Stomach (tissue), 9 donors: ENCODE data around the gene ATP2B2. TPM values are rescaled to one million over a fixed set of nuclear protein-coding genes. Genes with fewer than 3 reads are reported as not detected.

Experiments used
- DNase-seq, 2 donors: peaks; one replicate each; pipeline versions ENCODE4 v3.0.0 to v3.0.0-alpha.2; 2013 to 2019
- H3K27ac ChIP-seq, 5 donors: fragments of 200-600 bp in 4 of 5; sonication (generic) in 4 of 5; one replicate each; pipeline ENCODE4 v1.5.1; 2013 to 2019; ENCODE audit warnings: mild to moderate bottlenecking in 1 of 5, moderate library complexity in 1 of 5
- H3K27me3 ChIP-seq, 3 donors: fragments of 200-600 bp; sonication (generic); one replicate each; pipeline ENCODE4 v1.5.1; 2017 to 2019; ENCODE audit warnings: mixed run types in 1 of 3
- H3K36me3 ChIP-seq, 4 donors: fragments of 200-600 bp; sonication (generic); 1 replicate in 3 of 4; 2 replicates in 1 of 4; pipeline ENCODE4 v1.5.1; 2016 to 2019
- H3K4me1 ChIP-seq, 4 donors: fragments of 200-600 bp; sonication (generic); one replicate each; pipeline ENCODE4 v1.5.1; 2016 to 2019
- H3K4me3 ChIP-seq, 4 donors: fragments of 200-600 bp; sonication (generic) in 3 of 4; one replicate each; pipeline ENCODE4 v1.5.1; 2016 to 2019; ENCODE audit warnings: mild to moderate bottlenecking in 1 of 4
- H3K9me3 ChIP-seq, 4 donors: fragments of 200-600 bp; sonication (generic); one replicate each; pipeline ENCODE4 v1.5.1; 2016 to 2019
- EP300 ChIP-seq: sonication (generic); formaldehyde crosslinking; IDR thresholded peaks from one replicate; pipeline ENCODE4 v1.6.1; 2017; ENCODE audit warnings: antibody characterized with exemption
- POLR2A ChIP-seq, 4 donors: fragments of 450-650 bp; IDR thresholded peaks; one replicate each; pipeline ENCODE4 v1.6.1; 2016; ENCODE audit warnings: antibody characterized with exemption in 4 of 4, control low read depth in 2 of 4, mild to moderate bottlenecking in 1 of 4, moderate library complexity in 1 of 4
- POLR2AphosphoS5 ChIP-seq, 3 donors: sonication (generic); formaldehyde crosslinking; IDR thresholded peaks; one replicate each; pipeline ENCODE4 v1.6.1; 2016; ENCODE audit warnings: antibody characterized with exemption in 3 of 3
- WGBS, 5 donors: extraction: QIAGEN DNeasy Blood & Tissue Kit in 3 of 5; methylation state at CpG; one replicate each; pipeline versions ENCODE4 v1.1.5 to v1.1.7; 2013 to 2018; 5-methylcytosine and 5-hydroxymethylcytosine counted together
- intact Hi-C: fragments of 100-400 bp; cut with DNase I; formaldehyde crosslinking; loops from one replicate; pipeline ENCODE4 v1.15.1; 2023; ENCODE audit warnings: low total_unique reads
- polyA plus RNA-seq, 3 donors: library from polyadenylated mRNA; stranded (reverse); fragments of 200-250 nt; gene quantifications; one replicate each; pipeline ENCODE4 v1.2.3, GENCODE V29; 2013
- total RNA-seq, 5 donors: library from RNA; depleted of rRNA; stranded (reverse); fragments of >200 nt; gene quantifications; one replicate each; pipeline versions ENCODE4 v1.1.0 to v1.2.3, GENCODE V29; 2014 to 2016
- TF ChIP-seq, protein P1 (sequence below), 7 experiments: fragments of 450-650 bp in 4 of 7; fragments of 200-600 bp in 3 of 7; sonication (generic) in 3 of 7; IDR thresholded peaks; one replicate each; pipeline ENCODE4 v1.5.1; 2016 to 2019; ENCODE audit warnings: antibody characterized with exemption in 7 of 7, control low read depth in 2 of 7, mild to moderate bottlenecking in 1 of 7
- donor health status: healthy with polysubstance abuse.
- donor health status: Bipolar disorder and iron deficiency.
- donor health status: healthy.

The ATP2B2 gene
- total and polyA plus RNA-seq, 8 donors = 0.03 to 0.37 TPM; not detected in 6

DNA sequence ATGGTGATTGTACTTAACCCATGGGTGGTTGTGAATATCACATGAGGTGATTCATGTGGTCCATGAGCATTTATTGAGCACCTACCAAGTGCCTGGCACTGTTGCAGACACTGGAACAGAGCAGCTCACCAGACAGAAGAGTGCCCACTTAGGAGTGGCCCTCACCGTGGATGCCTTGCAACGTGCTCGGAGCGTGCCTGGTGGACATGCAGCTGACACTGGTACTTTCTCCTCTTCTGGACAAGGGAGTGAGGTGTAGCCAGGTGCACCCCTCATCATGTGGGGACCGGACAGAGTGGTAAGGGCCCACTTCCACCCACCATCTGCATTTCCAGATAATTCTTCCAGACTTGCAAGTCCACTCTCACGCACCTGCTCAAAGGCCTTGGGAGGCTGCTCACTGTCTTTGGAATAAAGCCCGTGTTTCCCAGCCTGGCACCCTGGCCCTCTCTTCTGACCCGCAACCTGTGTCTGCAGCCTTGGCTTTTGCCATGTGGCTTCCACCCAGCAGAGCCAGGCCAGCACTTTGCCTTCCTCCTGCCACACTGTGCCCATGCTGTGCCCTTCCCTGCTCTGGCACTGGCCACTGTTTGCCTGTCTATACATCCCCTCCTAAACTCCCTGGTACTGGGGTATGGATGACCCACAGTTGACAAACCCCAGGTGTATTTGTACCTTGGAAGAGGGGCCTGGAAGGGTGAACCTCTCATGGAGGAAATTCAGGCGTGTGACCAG, 93.6 kb downstream of the ATP2B2 start:
- DNase-seq = no peak
- intact Hi-C loops = no loop called here
- H3K27ac ChIP-seq = no peak overlapping the region
- no peak for TF ChIP-seq POLR2AphosphoS5 (IDR thresholded peaks at IDR 0.05)
- no peak for TF ChIP-seq POLR2A (IDR thresholded peaks at IDR 0.05)
- TF ChIP-seq EP300 = no peak
- TF ChIP-seq, protein P1, sequence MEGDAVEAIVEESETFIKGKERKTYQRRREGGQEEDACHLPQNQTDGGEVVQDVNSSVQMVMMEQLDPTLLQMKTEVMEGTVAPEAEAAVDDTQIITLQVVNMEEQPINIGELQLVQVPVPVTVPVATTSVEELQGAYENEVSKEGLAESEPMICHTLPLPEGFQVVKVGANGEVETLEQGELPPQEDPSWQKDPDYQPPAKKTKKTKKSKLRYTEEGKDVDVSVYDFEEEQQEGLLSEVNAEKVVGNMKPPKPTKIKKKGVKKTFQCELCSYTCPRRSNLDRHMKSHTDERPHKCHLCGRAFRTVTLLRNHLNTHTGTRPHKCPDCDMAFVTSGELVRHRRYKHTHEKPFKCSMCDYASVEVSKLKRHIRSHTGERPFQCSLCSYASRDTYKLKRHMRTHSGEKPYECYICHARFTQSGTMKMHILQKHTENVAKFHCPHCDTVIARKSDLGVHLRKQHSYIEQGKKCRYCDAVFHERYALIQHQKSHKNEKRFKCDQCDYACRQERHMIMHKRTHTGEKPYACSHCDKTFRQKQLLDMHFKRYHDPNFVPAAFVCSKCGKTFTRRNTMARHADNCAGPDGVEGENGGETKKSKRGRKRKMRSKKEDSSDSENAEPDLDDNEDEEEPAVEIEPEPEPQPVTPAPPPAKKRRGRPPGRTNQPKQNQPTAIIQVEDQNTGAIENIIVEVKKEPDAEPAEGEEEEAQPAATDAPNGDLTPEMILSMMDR (IDR thresholded peaks at IDR 0.05) = no peak
- H3K4me3 ChIP-seq = no peak overlapping the region
- no peaks in the 10 kb centered on the region for H3K4me1 ChIP-seq
- H3K27me3 ChIP-seq = peaks cover 0 to 11% (median 0%) of the 10 kb centered on the region in 3 donors
- no peaks in the 10 kb centered on the region for H3K36me3 ChIP-seq
- WGBS, 5 donors = 77 to 93% (median 88%) methylated on average over 8 to 9 of the region's 9 CpGs
- no peaks in the 10 kb centered on the region for H3K9me3 ChIP-seq

- no peaks in the 10 kb centered on the region for H3K9me3 ChIP-seq
- no peaks in the 10 kb centered on the region for H3K4me1 ChIP-seq
- no peak for DNase-seq
- TF ChIP-seq POLR2A (IDR thresholded peaks at IDR 0.05) (no peak), POLR2AphosphoS5 (IDR thresholded peaks at IDR 0.05) (no peak), EP300 (no peak)
- TF ChIP-seq, protein P1 (IDR thresholded peaks at IDR 0.05) = no peak
- no peaks in the 10 kb centered on the region for H3K36me3 ChIP-seq
- no peak overlapping the region for H3K4me3 ChIP-seq
- intact Hi-C loops = no loop called here
- peaks cover 0 to 8% (median 0%) of the 10 kb centered on the region in 3 donors for H3K27me3 ChIP-seq
- no peak overlapping the region for H3K27ac ChIP-seq
- 82 to 85% (median 82%) methylated on average over 20 to 21 of the region's 21 CpGs for WGBS, 5 donors
Measured at GRCh38 chr3:10410383-10411002, 94.9 kb downstream of the ATP2B2 start.

DNA sequence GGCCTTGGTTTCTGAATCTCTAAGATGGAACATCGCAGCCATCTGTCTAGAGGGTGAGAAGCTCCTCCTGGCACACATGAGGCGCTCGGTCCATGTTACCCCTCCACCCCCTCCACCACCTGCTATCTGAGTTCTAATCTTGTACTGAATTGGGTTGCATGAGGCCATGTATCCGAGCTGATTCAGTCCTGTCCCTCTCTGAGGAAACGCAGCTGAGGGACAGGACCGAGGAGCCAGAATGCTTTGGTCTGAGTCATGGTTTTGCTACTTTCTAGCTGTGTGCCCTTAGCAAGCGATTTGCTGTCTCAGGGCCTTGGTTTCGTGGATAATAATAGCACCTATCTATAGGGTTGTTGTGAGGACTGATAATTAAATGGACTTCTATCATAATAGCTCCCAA, 96.7 kb downstream of the ATP2B2 start:
- 81 to 89% (median 82%) methylated on average over 8 of the region's 8 CpGs for WGBS, 5 donors
- intact Hi-C loops = no loop called here
- DNase-seq = no peak
- H3K4me1 ChIP-seq = no peaks in the 10 kb centered on the region
- no peak overlapping the region for H3K4me3 ChIP-seq
- no peaks in the 10 kb centered on the region for H3K9me3 ChIP-seq
- H3K27ac ChIP-seq = no peak overlapping the region
- no peaks in the 10 kb centered on the region for H3K36me3 ChIP-seq
- TF ChIP-seq EP300 = no peak
- H3K27me3 ChIP-seq = no peaks in the 10 kb centered on the region

- no peak for DNase-seq
- TF ChIP-seq EP300 (no peak), POLR2AphosphoS5 (IDR thresholded peaks at IDR 0.05) (no peak), POLR2A (IDR thresholded peaks at IDR 0.05) (no peak)
- TF ChIP-seq, protein P1 (IDR thresholded peaks at IDR 0.05) = no peak
- Histone ChIP-seq H3K27me3 (no peaks in the 10 kb centered on the region), H3K36me3 (no peaks in the 10 kb centered on the region), H3K4me3 (no peak overlapping the region), H3K9me3 (no peaks in the 10 kb centered on the region), H3K4me1 (no peaks in the 10 kb centered on the region), H3K27ac (no peak overlapping the region)
- intact Hi-C loops = no loop called here
- WGBS, 5 donors = 67 to 79% (median 78%) methylated on average over 8 of the region's 8 CpGs
Measured at GRCh38 chr3:10407361-10407760, 98.0 kb downstream of the ATP2B2 start.

GRCh38 chr3:10406414-10406813, 99.0 kb downstream of the ATP2B2 start:
- H3K27ac ChIP-seq = no peak overlapping the region
- H3K4me3 ChIP-seq = no peak overlapping the region
- no peak for TF ChIP-seq POLR2A (IDR thresholded peaks at IDR 0.05)
- no peak for TF ChIP-seq EP300
- no peak for TF ChIP-seq POLR2AphosphoS5 (IDR thresholded peaks at IDR 0.05)
- TF ChIP-seq, protein P1 (IDR thresholded peaks at IDR 0.05) = no peak
- H3K36me3 ChIP-seq = no peaks in the 10 kb centered on the region
- no peaks in the 10 kb centered on the region for H3K9me3 ChIP-seq
- WGBS, 5 donors = 67 to 88% (median 84%) methylated on average over 6 of the region's 6 CpGs
- DNase-seq = no peak
- no peaks in the 10 kb centered on the region for H3K4me1 ChIP-seq
- intact Hi-C loops = no loop called here
- no peaks in the 10 kb centered on the region for H3K27me3 ChIP-seq
